ENCODE results near the gene GOLGA6L10. TPM values are rescaled to one million over a fixed set of nuclear protein-coding genes. Genes with fewer than 3 reads are reported as not detected.
"Not testable (repeated sequence)": the region's sequence is repeated elsewhere in the genome, so short reads cannot be mapped to it uniquely, and the experiment has no call there.

The GOLGA6L10 gene
- total RNA-seq, 2 donors from 2014 or later, result 0.36 to 6.0 TPM

DNA sequence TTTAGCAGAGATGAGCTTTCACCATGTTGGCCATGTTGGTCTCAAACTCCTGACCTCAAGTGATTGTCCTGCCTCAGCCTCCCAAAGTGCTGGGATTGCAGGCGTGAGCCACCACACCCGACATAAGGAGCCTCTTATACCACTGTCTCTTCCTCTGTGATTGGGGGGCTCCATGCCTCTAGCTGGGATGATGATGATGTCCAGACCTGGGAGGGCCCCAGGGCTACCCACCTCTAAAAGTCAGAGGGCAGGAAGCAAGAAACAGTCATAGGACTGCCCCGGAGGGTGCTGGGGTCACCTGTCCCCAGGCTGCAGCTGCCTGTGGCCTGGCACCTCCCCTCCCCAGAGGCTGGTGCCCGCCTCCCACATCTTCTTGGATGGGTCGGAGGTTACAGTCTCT lies 5.4 kb downstream of the GOLGA6L10 start:
- H3K36me3 ChIP-seq; H3K27ac ChIP-seq; H3K4me3 ChIP-seq; H3K4me1 ChIP-seq (replicated peaks); H3K9me3 ChIP-seq; intact Hi-C loops (cut with DNase I); DNase-seq (ENCODE audit: low spot score); H3K27me3 ChIP-seq (replicated peaks; ENCODE audit: insufficient read depth): not testable (repeated sequence)
- WGBS, result 87% methylated on average over 3 of the region's 5 CpGs

- H3K4me1 ChIP-seq (replicated peaks); intact Hi-C loops (cut with DNase I); H3K27ac ChIP-seq; H3K4me3 ChIP-seq; H3K9me3 ChIP-seq; H3K27me3 ChIP-seq (replicated peaks; ENCODE audit: insufficient read depth); H3K36me3 ChIP-seq: not testable (repeated sequence)
- peak in 1 of 4 experiments; percentile 13 for TF ChIP-seq CTCF (IDR thresholded peaks at IDR 0.05)
- 48% methylated on average over 10 of the region's 11 CpGs for WGBS
- peak; percentile 32 for DNase-seq (ENCODE audit: low spot score)
Observed at GRCh38 chr15:82342632-82343374, 6.5 kb downstream of the GOLGA6L10 start.

DNA sequence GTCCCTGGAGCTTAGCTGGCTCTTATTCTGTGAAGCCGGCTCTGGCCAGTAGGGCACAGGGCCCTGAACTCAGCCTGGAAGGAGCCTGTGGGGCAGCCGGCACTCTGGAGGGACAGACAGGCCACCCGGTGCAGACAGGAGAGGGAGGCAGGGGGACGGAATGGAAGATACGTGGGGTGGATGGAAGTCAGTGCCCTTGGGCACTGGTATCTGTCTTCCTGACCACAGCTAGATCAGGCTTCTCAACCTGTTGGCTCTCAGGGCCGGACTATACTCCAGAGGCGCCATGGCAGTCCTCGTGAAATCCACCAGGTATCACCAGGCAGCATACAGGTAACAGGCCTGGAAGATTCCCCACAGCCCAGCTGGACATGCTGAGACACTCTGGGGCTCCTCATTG lies 10.7 kb downstream of the GOLGA6L10 start:
- H3K27ac ChIP-seq; H3K36me3 ChIP-seq; H3K4me1 ChIP-seq (replicated peaks); DNase-seq (ENCODE audit: low spot score); H3K27me3 ChIP-seq (replicated peaks; ENCODE audit: insufficient read depth); H3K4me3 ChIP-seq; H3K9me3 ChIP-seq; intact Hi-C loops (cut with DNase I): not testable (repeated sequence)
- WGBS, result 94% methylated on average over 8 of the region's 8 CpGs

DNA sequence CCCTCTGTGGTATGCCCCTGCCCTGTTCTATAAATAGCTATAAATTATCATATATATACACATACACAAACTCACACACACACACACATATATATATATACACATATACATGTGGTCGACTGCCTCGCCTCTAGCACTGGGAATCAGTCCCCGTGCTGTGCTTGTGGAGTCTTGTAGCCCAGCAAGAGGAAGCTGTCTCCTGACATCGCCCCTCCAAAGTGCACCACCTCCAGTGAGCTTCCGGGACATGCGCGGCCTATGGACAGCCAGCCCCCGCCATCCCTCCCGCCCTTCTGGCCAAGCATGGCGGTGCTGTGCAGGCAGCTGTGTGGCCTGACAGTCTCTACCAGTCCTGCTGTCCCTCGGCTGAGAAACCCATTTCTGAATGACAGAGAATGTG lies 11.2 kb downstream of the GOLGA6L10 start:
- H3K27ac ChIP-seq; H3K9me3 ChIP-seq; intact Hi-C loops (cut with DNase I); DNase-seq (ENCODE audit: low spot score); H3K36me3 ChIP-seq; H3K4me3 ChIP-seq; H3K27me3 ChIP-seq (replicated peaks; ENCODE audit: insufficient read depth); H3K4me1 ChIP-seq (replicated peaks): not testable (repeated sequence)
- 95% methylated on average over 7 of the region's 11 CpGs for WGBS

DNA sequence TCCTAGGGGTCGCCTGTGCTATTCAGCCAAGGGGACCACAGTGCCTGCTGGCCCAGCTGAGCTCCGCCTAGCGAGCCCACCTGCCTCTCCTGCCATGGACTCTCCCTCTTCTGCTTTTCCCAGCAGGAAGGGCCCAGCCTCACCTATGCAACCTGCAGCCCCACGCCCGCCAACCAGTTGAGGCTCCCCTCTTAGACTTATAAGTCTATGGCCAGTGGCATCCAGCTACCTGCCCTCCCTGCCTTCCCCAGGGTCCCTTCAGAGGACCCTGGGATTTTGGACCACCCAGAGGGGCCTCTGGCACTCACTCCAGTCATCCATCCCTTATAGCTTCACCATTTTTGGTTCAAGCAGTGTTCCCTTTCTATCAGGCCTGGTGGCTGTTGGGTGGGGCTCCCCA lies 12.2 kb downstream of the GOLGA6L10 start:
- DNase-seq (ENCODE audit: low spot score); H3K4me3 ChIP-seq; H3K27me3 ChIP-seq (replicated peaks; ENCODE audit: insufficient read depth); H3K4me1 ChIP-seq (replicated peaks); H3K9me3 ChIP-seq; intact Hi-C loops (cut with DNase I); H3K27ac ChIP-seq; H3K36me3 ChIP-seq: not testable (repeated sequence)
- WGBS, result 100% methylated on average over 1 of the region's 5 CpGs

DNA sequence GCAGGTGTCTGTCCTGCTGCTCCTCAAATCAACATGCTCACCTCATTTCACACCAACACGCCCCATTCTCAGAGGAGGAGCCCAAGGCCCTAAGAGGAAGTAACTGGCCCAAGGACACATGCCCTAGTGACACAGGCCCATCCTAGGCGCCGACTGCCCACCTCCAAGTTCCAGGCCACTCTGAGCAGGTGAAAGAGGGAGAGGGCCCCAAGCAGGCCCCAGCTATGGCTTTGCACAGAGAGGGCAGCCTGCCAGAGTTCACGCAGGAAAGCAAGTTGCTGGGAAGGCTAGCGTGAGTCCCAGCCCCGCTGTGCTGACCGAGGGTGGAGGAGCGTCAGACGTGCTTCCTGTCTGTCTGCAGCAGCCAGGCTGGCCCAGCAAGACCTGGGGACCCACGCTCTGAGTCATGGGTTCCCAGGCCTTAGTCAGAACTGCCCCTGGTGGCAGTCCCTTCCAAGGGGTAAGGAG lies 13.1 kb downstream of the GOLGA6L10 start:
- 77% methylated on average over 6 of the region's 10 CpGs for WGBS

DNA sequence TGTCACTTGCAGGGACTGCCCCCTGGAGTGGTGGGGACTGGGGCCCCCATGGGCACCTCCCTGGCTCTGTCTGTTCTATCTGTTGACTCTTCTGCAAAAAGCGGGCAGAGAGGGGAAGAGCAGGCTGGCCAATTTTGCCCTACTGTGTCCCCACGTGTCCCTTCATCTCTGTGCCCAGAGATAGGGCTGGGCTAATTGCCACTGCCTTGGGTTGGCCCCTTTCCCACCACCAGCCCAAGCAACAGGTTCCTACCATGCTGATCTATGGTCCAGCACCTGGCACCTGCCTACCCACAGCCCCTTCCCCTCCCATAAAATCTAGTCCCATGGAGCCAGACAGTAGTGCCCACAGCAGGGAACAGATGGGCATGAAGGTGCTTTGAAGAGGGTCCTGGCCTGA lies 14.3 kb downstream of the GOLGA6L10 start:
- H3K27me3 ChIP-seq (replicated peaks; ENCODE audit: insufficient read depth); H3K4me1 ChIP-seq (replicated peaks); H3K9me3 ChIP-seq; H3K36me3 ChIP-seq; H3K4me3 ChIP-seq; H3K27ac ChIP-seq; intact Hi-C loops (cut with DNase I); DNase-seq (ENCODE audit: low spot score): not testable (repeated sequence)
- 78% methylated on average over 2 of the region's 2 CpGs for WGBS

More for the DNA sequence above, 13.1 kb downstream of the GOLGA6L10 start:
- H3K9me3 ChIP-seq; H3K4me3 ChIP-seq; H3K4me1 ChIP-seq (replicated peaks); H3K27ac ChIP-seq; DNase-seq (ENCODE audit: low spot score); H3K36me3 ChIP-seq; intact Hi-C loops (cut with DNase I); H3K27me3 ChIP-seq (replicated peaks; ENCODE audit: insufficient read depth): not testable (repeated sequence)

GRCh38 chr15:82334554-82334932 lies 14.7 kb downstream of the GOLGA6L10 start:
- H3K4me1 ChIP-seq (replicated peaks); intact Hi-C loops (cut with DNase I); H3K9me3 ChIP-seq; H3K27ac ChIP-seq; H3K4me3 ChIP-seq; DNase-seq (ENCODE audit: low spot score); H3K36me3 ChIP-seq; H3K27me3 ChIP-seq (replicated peaks; ENCODE audit: insufficient read depth): not testable (repeated sequence)
- no CpG with 5 or more reads among the region's 9 CpGs for WGBS

GRCh38 chr15:82333603-82334553 lies 15.4 kb downstream of the GOLGA6L10 start:
- H3K36me3 ChIP-seq; DNase-seq (ENCODE audit: low spot score); intact Hi-C loops (cut with DNase I); H3K27me3 ChIP-seq (replicated peaks; ENCODE audit: insufficient read depth); H3K27ac ChIP-seq; H3K4me3 ChIP-seq; H3K4me1 ChIP-seq (replicated peaks); H3K9me3 ChIP-seq: not testable (repeated sequence)
- WGBS, result 84% methylated on average over 24 of the region's 43 CpGs

DNA sequence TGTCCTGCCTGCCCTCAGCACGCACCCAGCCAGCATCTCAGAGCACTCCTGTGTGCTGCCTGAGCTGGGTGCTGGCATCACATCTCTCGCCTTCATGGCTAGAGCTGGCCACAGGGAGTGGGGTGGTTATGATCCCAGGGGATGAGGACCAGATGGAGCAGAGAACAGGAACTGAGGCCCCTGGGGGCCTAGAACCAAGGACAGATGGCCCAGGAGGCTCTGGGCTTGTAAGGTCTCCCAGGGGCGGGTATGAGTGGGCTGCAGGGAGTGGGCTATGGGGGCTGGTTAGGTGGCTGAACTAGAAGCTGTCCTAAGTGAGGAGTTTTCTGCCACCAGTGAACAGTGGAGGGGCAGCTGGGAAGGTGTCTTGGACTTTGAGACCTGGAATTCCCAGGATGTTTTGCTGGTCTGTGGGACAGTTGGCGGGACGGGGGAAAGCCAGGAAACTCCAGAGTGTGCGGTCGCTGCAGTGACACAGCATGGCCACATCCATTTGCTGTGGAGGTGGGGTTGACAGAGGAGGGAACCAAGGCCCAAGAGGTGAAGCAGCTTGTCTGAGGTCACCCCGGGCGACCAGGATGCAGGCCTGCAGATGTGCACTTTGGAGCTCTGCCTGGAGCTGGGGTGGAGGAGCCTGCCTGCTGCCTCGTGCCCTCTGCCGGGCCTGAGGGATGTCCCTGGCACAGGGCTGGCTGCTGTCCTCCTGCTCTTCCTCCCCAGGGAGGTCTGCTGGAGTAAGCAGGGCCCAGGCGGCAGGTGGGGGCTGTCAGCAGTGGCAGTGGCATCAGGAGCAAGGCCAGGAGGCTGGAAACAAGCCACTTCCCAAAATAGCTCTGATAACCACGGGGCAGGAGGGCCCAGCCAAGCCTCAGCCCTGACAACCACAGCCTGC lies 16.3 kb downstream of the GOLGA6L10 start:
- H3K27me3 ChIP-seq (replicated peaks; ENCODE audit: insufficient read depth); H3K4me1 ChIP-seq (replicated peaks); H3K36me3 ChIP-seq; intact Hi-C loops (cut with DNase I); H3K4me3 ChIP-seq; H3K27ac ChIP-seq; DNase-seq (ENCODE audit: low spot score); H3K9me3 ChIP-seq: not testable (repeated sequence)
- 20% methylated on average over 6 of the region's 13 CpGs for WGBS
